Small intestine (tissue), 7 donors: ENCODE data around the gene IGFLR1. TPM values are rescaled to one million over a fixed set of nuclear protein-coding genes. Genes with fewer than 3 reads are reported as not detected.

Experiments
- DNase-seq, 2 donors: peaks; one replicate each; pipeline versions ENCODE4 v3.0.0 to v3.0.0-alpha.2; 2013
- FAIRE-seq: peaks from 2 replicates; lab custom pipeline; 2012; peaks lifted over from hg19 to GRCh38; lab: Jason Lieb, UNC
- H3K27ac ChIP-seq, 3 donors: one replicate each; pipeline ENCODE4 v1.5.1; 2013; ENCODE audit warnings: low read length in 2 of 3, mild to moderate bottlenecking in 2 of 3, control low read depth in 1 of 3, inconsistent platforms in 1 of 3, low read depth in 1 of 3, moderate library complexity in 1 of 3
- H3K27me3 ChIP-seq, 3 donors: one replicate each; pipeline ENCODE4 v1.6.1; 2013; ENCODE audit warnings: low read length in 3 of 3, inconsistent platforms in 1 of 3; ENCODE audit not compliant: control insufficient read depth in 3 of 3, insufficient read depth in 3 of 3
- H3K36me3 ChIP-seq, 3 donors: one replicate each; pipeline ENCODE4 v1.6.1; 2013; ENCODE audit warnings: low read length in 3 of 3, inconsistent platforms in 1 of 3, low read depth in 1 of 3, mild to moderate bottlenecking in 1 of 3, moderate library complexity in 1 of 3; ENCODE audit not compliant: control insufficient read depth in 3 of 3, insufficient read depth in 2 of 3
- H3K4me1 ChIP-seq, 3 donors: one replicate each; pipeline ENCODE4 v1.6.1; 2013; ENCODE audit warnings: low read length in 2 of 3, inconsistent platforms in 1 of 3, low read depth in 1 of 3, mild to moderate bottlenecking in 1 of 3, moderate library complexity in 1 of 3; ENCODE audit not compliant: control insufficient read depth in 3 of 3, insufficient read depth in 2 of 3
- H3K4me3 ChIP-seq, 3 donors: one replicate each; pipeline ENCODE4 v1.5.1; 2013; ENCODE audit warnings: low read length in 3 of 3, control low read depth in 1 of 3, inconsistent platforms in 1 of 3, low read depth in 1 of 3, mild to moderate bottlenecking in 1 of 3, moderate library complexity in 1 of 3
- H3K9me3 ChIP-seq, 2 donors: one replicate each; pipeline ENCODE4 v1.6.1; 2013; ENCODE audit warnings: low read depth in 1 of 2, low read length in 1 of 2; ENCODE audit not compliant: control insufficient read depth in 2 of 2, insufficient read depth in 1 of 2
- WGBS, 3 donors: extraction: QIAGEN DNeasy Blood & Tissue Kit; methylation state at CpG; one replicate each; pipeline ENCODE4 v1.1.7; 2013; 5-methylcytosine and 5-hydroxymethylcytosine counted together
- polyA plus RNA-seq, 4 donors: library from polyadenylated mRNA; stranded (reverse) in 3 of 4; unstranded in 1 of 4; fragments of 200-250 nt in 3 of 4; fragments of 120-200 nt in 1 of 4; gene quantifications; one replicate each; pipeline versions ENCODE4 v1.2.1 to v1.2.3, GENCODE V29; 2013
- donor health status: healthy with polysubstance abuse.
- donor health status: control.
- donor health status: control.
- donor health status: Bipolar disorder and iron deficiency.
- donor health status: healthy.

Gene IGFLR1
- polyA plus RNA-seq, 4 donors = 4.3 to 17.8 (median 12.1) TPM

DNA sequence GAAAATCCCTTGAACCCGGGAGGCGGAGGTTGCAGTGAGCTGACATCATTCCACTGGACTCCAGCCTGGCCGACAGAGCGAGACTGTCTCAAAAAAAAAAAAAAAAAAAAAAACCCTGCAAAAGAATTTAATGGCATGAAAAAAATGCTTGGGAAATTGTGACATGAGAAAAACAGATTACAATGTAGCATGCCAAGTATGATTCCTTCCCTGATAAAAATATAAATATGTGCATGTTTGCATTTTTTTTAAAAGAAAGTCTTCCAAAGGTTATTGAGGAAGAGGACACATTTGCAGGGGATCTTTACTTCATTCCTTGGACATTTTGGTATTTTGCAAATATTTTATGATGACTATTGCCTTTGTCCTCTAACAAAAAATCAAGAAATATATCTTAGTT lies 52.4 kb downstream of the IGFLR1 start:
- FAIRE-seq (no peak), DNase-seq (no peak)
- no peaks in the 10 kb centered on the region for H3K27me3 ChIP-seq
- no peaks in the 10 kb centered on the region for H3K4me1 ChIP-seq
- no peaks in the 10 kb centered on the region for H3K9me3 ChIP-seq
- H3K36me3 ChIP-seq = no peaks in the 10 kb centered on the region
- no peak overlapping the region for H3K4me3 ChIP-seq
- WGBS, 3 donors = 67 to 87% (median 68%) methylated on average over 4 of the region's 4 CpGs
- H3K27ac ChIP-seq = no peak overlapping the region

Other genes starting within 250 kb of the IGFLR1 start
- gene DMKN, start 228.8 kb downstream of the IGFLR1 start, polyA plus RNA-seq = 10 to 100 TPM in 1 of 4 donors, 1 to 10 TPM in 2, not detected in 1; 4.7 to 36.9 (median 7.6) TPM
- gene SBSN, start 214.1 kb downstream of the IGFLR1 start, polyA plus RNA-seq = 1 to 10 TPM in 1 of 4 donors, under 1 TPM in 2, not detected in 1; 0.07 to 1.8 (median 0.54) TPM
- not detected for gene GAPDHS, start 209.0 kb downstream of the IGFLR1 start, polyA plus RNA-seq
- gene TMEM147, start 196.8 kb downstream of the IGFLR1 start, polyA plus RNA-seq = 100 to 1,000 TPM in 1 of 4 donors, 10 to 100 TPM in 3; 40.3 to 149 (median 77.5) TPM
- under 1 TPM in 1 of 4 donors, not detected in 3; 0.36 TPM for gene ATP4A, start 178.8 kb downstream of the IGFLR1 start, polyA plus RNA-seq
- gene PMIS2, start 156.3 kb downstream of the IGFLR1 start, polyA plus RNA-seq = not detected
- gene HAUS5, start 129.7 kb downstream of the IGFLR1 start, polyA plus RNA-seq = 10 to 100 TPM in 1 of 4 donors, 1 to 10 TPM in 2, under 1 TPM in 1; 0.67 to 12.6 (median 5.5) TPM
- 10 to 100 TPM; 59.7 to 71.5 (median 64.9) TPM for gene RBM42, start 113.4 kb downstream of the IGFLR1 start, polyA plus RNA-seq
- gene ETV2, start 100.7 kb downstream of the IGFLR1 start, polyA plus RNA-seq = 1 to 10 TPM; 2.1 to 7.3 (median 4.2) TPM
- gene COX6B1, start 94.1 kb downstream of the IGFLR1 start, polyA plus RNA-seq = 1,000 to 10,000 TPM in 3 of 4 donors, 100 to 1,000 TPM in 1; 326 to 2,391 (median 1,554) TPM
- under 1 TPM in 1 of 4 donors, not detected in 3; 0.07 TPM for gene UPK1A, start 75.9 kb downstream of the IGFLR1 start, polyA plus RNA-seq
- under 1 TPM in 2 of 4 donors, not detected in 2; 0.22 to 0.35 TPM for gene ZBTB32, start 37.9 kb downstream of the IGFLR1 start, polyA plus RNA-seq
- 10 to 100 TPM; 21.6 to 47.9 (median 26.3) TPM for gene KMT2B, start 24.4 kb downstream of the IGFLR1 start, polyA plus RNA-seq
- gene U2AF1L4, start 3.0 kb upstream of the IGFLR1 start, polyA plus RNA-seq = 10 to 100 TPM; 14.6 to 99.7 (median 34.7) TPM
- gene PSENEN, start 3.2 kb upstream of the IGFLR1 start, polyA plus RNA-seq = 10 to 100 TPM; 59.7 to 95.9 (median 70.1) TPM
- 10 to 100 TPM in 3 of 4 donors, 1 to 10 TPM in 1; 9.6 to 58.6 (median 26.7) TPM for gene LIN37, start 6.1 kb upstream of the IGFLR1 start, polyA plus RNA-seq
- 10 to 100 TPM in 2 of 4 donors, 1 to 10 TPM in 2; 2.0 to 41.7 (median 11.5) TPM for gene HSPB6, start 14.6 kb upstream of the IGFLR1 start, polyA plus RNA-seq
- 10 to 100 TPM in 2 of 4 donors, 1 to 10 TPM in 2; 1.8 to 15.0 (median 6.2) TPM for gene PROSER3, start 15.7 kb upstream of the IGFLR1 start, polyA plus RNA-seq
- 10 to 100 TPM in 1 of 4 donors, 1 to 10 TPM in 3; 1.1 to 16.2 (median 5.0) TPM for gene ARHGAP33, start 33.1 kb upstream of the IGFLR1 start, polyA plus RNA-seq
- gene PRODH2, start 70.4 kb upstream of the IGFLR1 start, polyA plus RNA-seq = under 1 TPM in 2 of 4 donors, not detected in 2; 0.24 to 0.54 TPM
- under 1 TPM in 2 of 4 donors, not detected in 2; 0.06 to 0.52 TPM for gene NPHS1, start 110.1 kb upstream of the IGFLR1 start, polyA plus RNA-seq
- gene KIRREL2, start 114.5 kb upstream of the IGFLR1 start, polyA plus RNA-seq = under 1 TPM in 2 of 4 donors, not detected in 2; 0.10 to 0.62 TPM
- 10 to 100 TPM in 1 of 4 donors, 1 to 10 TPM in 2, not detected in 1; 3.6 to 13.8 (median 4.7) TPM for gene APLP1, start 126.1 kb upstream of the IGFLR1 start, polyA plus RNA-seq
- 1 to 10 TPM; 5.1 to 7.6 (median 6.4) TPM for gene NFKBID, start 158.1 kb upstream of the IGFLR1 start, polyA plus RNA-seq
- gene HCST, start 160.1 kb upstream of the IGFLR1 start, polyA plus RNA-seq = 10 to 100 TPM in 2 of 4 donors, 1 to 10 TPM in 2; 2.7 to 17.6 (median 11.0) TPM
- 100 to 1,000 TPM in 1 of 4 donors, 10 to 100 TPM in 3; 15.9 to 128 (median 63.8) TPM for gene TYROBP, start 165.8 kb upstream of the IGFLR1 start, polyA plus RNA-seq
- gene LRFN3, start 193.9 kb upstream of the IGFLR1 start, polyA plus RNA-seq = 10 to 100 TPM in 2 of 4 donors, 1 to 10 TPM in 2; 3.5 to 11.7 (median 8.7) TPM